ENCODE results near the gene METTL15. TPM values are rescaled to one million over a fixed set of nuclear protein-coding genes. Genes with fewer than 3 reads are reported as not detected.

METTL15 gene
- total and polyA plus RNA-seq, 2 of the 8 experiments (the other 6 are each of a cell fraction or from before 2014, with no cell fraction given) = 5.4 to 10.5 TPM

DNA sequence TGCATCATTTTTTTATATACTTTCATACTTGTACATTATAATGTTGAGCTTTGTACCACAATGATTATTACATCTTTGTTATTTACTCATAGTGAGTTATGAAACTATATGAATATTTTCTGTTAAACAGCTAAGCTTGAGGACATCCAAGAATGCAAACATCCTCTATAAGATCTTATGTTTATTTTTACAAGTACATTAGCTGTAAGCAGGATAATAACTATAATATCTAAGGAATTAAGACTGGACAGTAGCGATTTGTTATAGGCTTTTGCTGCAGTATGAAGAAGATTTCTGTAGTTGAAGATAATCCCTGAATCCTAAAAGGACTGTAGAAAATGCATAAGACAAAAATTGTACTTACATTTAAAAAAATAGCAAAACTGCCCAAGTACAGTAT lies 176.0 kb downstream of the METTL15 start:
- no peak for TF ChIP-seq RFX5 (IDR thresholded peaks at IDR 0.05; ENCODE audit: borderline replicate concordance, low read depth, low read length)
- no peak for TF ChIP-seq EZH2 (IDR thresholded peaks at IDR 0.05; ENCODE audit: low read depth, low read length, severe bottlenecking)
- Histone ChIP-seq H4K5ac (ENCODE audit: insufficient read length, low read depth, low read length) (no peak overlapping the region), H3K56ac (replicated peaks; ENCODE audit: insufficient read length, low read depth, low read length) (no peak overlapping the region), H2BK12ac (ENCODE audit: low read depth, low read length) (no peak overlapping the region), H3K4me2 (ENCODE audit: insufficient read depth in 1 of 2, low read depth in 2 of 2, low read length in 2 of 2) (no peak overlapping the region), H3K23ac (ENCODE audit: insufficient read length) (no peak overlapping the region), H2AK5ac (ENCODE audit: low read depth, low read length) (no peak overlapping the region), H3K9me3 (ENCODE audit: insufficient read depth in 2 of 2, low read depth in 1 of 2, low read length in 1 of 2) (no peaks in the 10 kb centered on the region), H2BK5ac (ENCODE audit: low read depth, low read length) (no peak overlapping the region), H3K4ac (replicated peaks; ENCODE audit: insufficient read length, low read depth, low read length) (no peak overlapping the region), H3K4me3 (ENCODE audit: extremely low read depth in 1 of 4, insufficient read depth in 2 of 4, low read depth in 3 of 4, low read length in 4 of 4) (no peak overlapping the region), H3K9ac (replicated peaks in 1 of 4; ENCODE audit: extremely low read depth in 1 of 4, low read depth in 3 of 4, low read length in 3 of 4) (no peak overlapping the region), H3K23me2 (ENCODE audit: low read depth, low read length) (no peaks in the 10 kb centered on the region), H4K91ac (replicated peaks; ENCODE audit: insufficient read length, low read length) (no peak overlapping the region), H3K27me3 (replicated peaks in 1 of 4; ENCODE audit: control insufficient read depth in 3 of 4, extremely low read depth in 1 of 4, insufficient read depth in 3 of 4, low read length in 3 of 4) (no peaks in the 10 kb centered on the region), H3K14ac (ENCODE audit: insufficient read length) (no peak overlapping the region), H2BK120ac (replicated peaks; ENCODE audit: low read depth, low read length) (no peak overlapping the region), H2BK20ac (ENCODE audit: low read length) (no peak overlapping the region), H4K8ac (ENCODE audit: extremely low read depth, insufficient read depth, low read length) (no peak overlapping the region), H3K18ac (ENCODE audit: extremely low read depth, low read length) (no peak overlapping the region), H3K27ac (ENCODE audit: low read depth, low read length) (no peak overlapping the region), H2AFZ (ENCODE audit: low read length) (no peak overlapping the region), H3K79me2 (ENCODE audit: control insufficient read depth in 1 of 2, insufficient read depth in 2 of 2, low read length in 2 of 2) (no peaks in the 10 kb centered on the region), H3K36me3 (ENCODE audit: control insufficient read depth in 2 of 4, insufficient read depth in 4 of 4, low read length in 3 of 4) (no peaks in the 10 kb centered on the region), H3K4me1 (replicated peaks in 1 of 4; ENCODE audit: control insufficient read depth in 3 of 4, insufficient read depth in 4 of 4, low read length in 3 of 4) (no peaks in the 10 kb centered on the region), H4K20me1 (replicated peaks in 1 of 2; ENCODE audit: control insufficient read depth in 1 of 2, insufficient read depth in 2 of 2, low read length in 2 of 2) (no peaks in the 10 kb centered on the region), H2BK15ac (ENCODE audit: low read length) (no peak overlapping the region), H3K79me1 (ENCODE audit: low read depth, low read length) (no peaks in the 10 kb centered on the region)
- DNase-seq (ENCODE audit: low read depth in 1 of 2, low spot score in 2 of 2) (no peak), FAIRE-seq (no peak)
- WGBS, 2 experiments (ENCODE audit: extremely low coverage in 1 of 2, insufficient coverage in 1 of 2, insufficient read length in 1 of 2, insufficient replicate concordance in 2 of 2, low coverage in 1 of 2, low lambda C conversion rate in 2 of 2, missing lambda C conversion rate in 1 of 2) = 77% methylated on average over 1 of the region's 1 CpG; no CpG with 5 or more reads in 1 of the 2 experiments
- POLR2A ChIA-PET (ENCODE audit: partially characterized antibody) = no interaction called here
- CTCF ChIA-PET (ENCODE audit: partially characterized antibody) = no interaction called here
